MV-4-11 (cell line): ENCODE measurements around the gene ACOT13.
"Not testable (repeated sequence)": the region's sequence is repeated elsewhere in the genome, so short reads cannot be mapped to it uniquely, and the experiment has no call there.

ENCODE experiments used
- DNase-seq: peaks from one replicate; lab custom pipeline; 2025; lab: John Stamatoyannopoulos, UW

The ACOT13 gene

GRCh38 chr6:24731456-24732134 is 64.7 kb downstream of the ACOT13 start:
- not testable (repeated sequence) for DNase-seq

GRCh38 chr6:24734166-24734565 is 67.3 kb downstream of the ACOT13 start:
- DNase-seq = no peak

GRCh38 chr6:24734710-24735109 is 67.8 kb downstream of the ACOT13 start:
- DNase-seq = not testable (repeated sequence)

GRCh38 chr6:24738741-24739140 is 71.9 kb downstream of the ACOT13 start:
- DNase-seq = peak; percentile 86

- DNase-seq = no peak
These were observed 74.0 kb downstream of the ACOT13 start for GRCh38 chr6:24740861-24741260.

- no peak for DNase-seq
These were observed 75.4 kb downstream of the ACOT13 start for GRCh38 chr6:24742216-24742738.

GRCh38 chr6:24743265-24743943 is 76.5 kb downstream of the ACOT13 start:
- peak; percentile 98 for DNase-seq

- peak; percentile 91 for DNase-seq
These were observed 77.1 kb downstream of the ACOT13 start for GRCh38 chr6:24743944-24744335.

GRCh38 chr6:24744911-24745310 is 78.0 kb downstream of the ACOT13 start:
- DNase-seq = peak; percentile 85

GRCh38 chr6:24749297-24749696 is 82.4 kb downstream of the ACOT13 start:
- DNase-seq = peak; percentile 62

GRCh38 chr6:24750878-24751277 is 84.0 kb downstream of the ACOT13 start:
- not testable (repeated sequence) for DNase-seq

GRCh38 chr6:24752503-24752902 is 85.6 kb downstream of the ACOT13 start:
- DNase-seq = no peak

GRCh38 chr6:24752917-24753492 is 86.1 kb downstream of the ACOT13 start:
- DNase-seq = no peak

GRCh38 chr6:24753545-24753944 is 86.7 kb downstream of the ACOT13 start:
- no peak for DNase-seq

GRCh38 chr6:24754378-24754777 is 87.5 kb downstream of the ACOT13 start:
- not testable (repeated sequence) for DNase-seq
